H9 (cell line): ENCODE results near the gene DDI2. TPM values are rescaled to one million over a fixed set of nuclear protein-coding genes. Genes with fewer than 3 reads are reported as not detected.

Source experiments
- DNase-seq: peaks from one replicate; pipeline ENCODE4 v3.0.0-alpha.2; 2017
- H2AFZ ChIP-seq: one replicate; pipeline ENCODE4 v1.6.1; 2013; ENCODE audit warnings: mild to moderate bottlenecking, low read length, control low read depth, moderate library complexity
- H2AK5ac ChIP-seq: 2 replicates; pipeline ENCODE4 v1.6.1; 2013; ENCODE audit warnings: low read length, control low read depth, mixed read lengths; ENCODE audit not compliant: insufficient read length
- H2BK120ac ChIP-seq: one replicate; pipeline ENCODE4 v1.6.1; 2013; ENCODE audit warnings: low read depth, mild to moderate bottlenecking, low read length, control low read depth, inconsistent platforms; ENCODE audit not compliant: poor library complexity, severe bottlenecking
- H2BK12ac ChIP-seq: 2 replicates; pipeline ENCODE4 v1.6.1; 2013; ENCODE audit warnings: low read length, control low read depth, mixed read lengths, low read depth; ENCODE audit not compliant: insufficient read length
- H2BK15ac ChIP-seq: 2 replicates; pipeline ENCODE4 v1.6.1; 2013; ENCODE audit warnings: low read depth, low read length, control low read depth
- H2BK20ac ChIP-seq: one replicate; pipeline ENCODE4 v1.6.1; 2013; ENCODE audit warnings: low read depth, mild to moderate bottlenecking, low read length, control low read depth, inconsistent platforms; ENCODE audit not compliant: poor library complexity, severe bottlenecking
- H2BK5ac ChIP-seq: 2 replicates; pipeline ENCODE4 v1.6.1; 2013; ENCODE audit warnings: low read length, control low read depth, mixed read lengths; ENCODE audit not compliant: insufficient read length
- H3K14ac ChIP-seq: 2 replicates; pipeline ENCODE4 v1.6.1; 2013; ENCODE audit warnings: low read length, control low read depth; ENCODE audit not compliant: insufficient read depth
- H3K18ac ChIP-seq: 2 replicates; pipeline ENCODE4 v1.6.1; 2013; ENCODE audit warnings: low read depth, mild to moderate bottlenecking, mixed read lengths, low read length, control low read depth; ENCODE audit not compliant: insufficient read length
- H3K23ac ChIP-seq: 2 replicates; pipeline ENCODE4 v1.6.1; 2013; ENCODE audit warnings: low read length, control low read depth, mixed read lengths, low read depth; ENCODE audit not compliant: insufficient read length
- H3K23me2 ChIP-seq: 2 replicates; pipeline ENCODE4 v1.6.1; 2013; ENCODE audit warnings: low read depth, mild to moderate bottlenecking, mixed read lengths, low read length, control low read depth; ENCODE audit not compliant: insufficient read length, poor library complexity, severe bottlenecking
- H3K27ac ChIP-seq: 2 replicates; pipeline ENCODE4 v1.5.1; 2013; ENCODE audit warnings: low read length, control low read depth, mixed read lengths, low read depth; ENCODE audit not compliant: insufficient read length
- H3K27me3 ChIP-seq: 2 replicates; pipeline ENCODE4 v1.6.1; 2013; ENCODE audit warnings: low read length, control low read depth, inconsistent platforms; ENCODE audit not compliant: insufficient read depth
- H3K4ac ChIP-seq: 2 replicates; pipeline ENCODE4 v1.6.1; 2013; ENCODE audit warnings: low read depth, mild to moderate bottlenecking, control low read depth, inconsistent platforms, low read length, moderate library complexity
- H3K4me1 ChIP-seq: 2 replicates; pipeline ENCODE4 v1.6.1; 2013; ENCODE audit warnings: low read length, control low read depth, inconsistent platforms; ENCODE audit not compliant: insufficient read depth
- H3K4me2 ChIP-seq: 2 replicates; pipeline ENCODE4 v1.6.1; 2013; ENCODE audit warnings: low read length, control low read depth, mixed read lengths; ENCODE audit not compliant: insufficient read length, insufficient read depth
- H3K56ac ChIP-seq: 2 replicates; pipeline ENCODE4 v1.6.1; 2013; ENCODE audit warnings: low read depth, mild to moderate bottlenecking, mixed read lengths, low read length, control low read depth; ENCODE audit not compliant: insufficient read length
- H3K79me1 ChIP-seq: 2 replicates; pipeline ENCODE4 v1.6.1; 2013; ENCODE audit warnings: low read depth, mild to moderate bottlenecking, moderate library complexity, low read length, control low read depth, inconsistent platforms; ENCODE audit not compliant: insufficient read depth, poor library complexity, severe bottlenecking
- H3K79me2 ChIP-seq: 2 replicates; pipeline ENCODE4 v1.6.1; 2013; ENCODE audit warnings: low read length, control low read depth, inconsistent platforms; ENCODE audit not compliant: insufficient read depth
- H3K9ac ChIP-seq: 2 replicates; pipeline ENCODE4 v1.6.1; 2013; ENCODE audit warnings: low read length, control low read depth, mixed read lengths; ENCODE audit not compliant: insufficient read length; ENCODE audit errors: extremely low read depth
- H3K9me3 ChIP-seq: one replicate; pipeline ENCODE4 v1.6.1; 2013; ENCODE audit warnings: low read depth, low read length, inconsistent platforms; ENCODE audit not compliant: control insufficient read depth
- H3T11ph ChIP-seq: one replicate; pipeline ENCODE4 v1.6.1; 2013; ENCODE audit warnings: mild to moderate bottlenecking, low read length, control low read depth, inconsistent platforms
- H4K20me1 ChIP-seq: one replicate; pipeline ENCODE4 v1.6.1; 2013; ENCODE audit not compliant: control insufficient read depth, insufficient read length, insufficient read depth
- H4K5ac ChIP-seq: 2 replicates; pipeline ENCODE4 v1.6.1; 2013; ENCODE audit warnings: low read depth, mild to moderate bottlenecking, mixed read lengths, low read length, control low read depth; ENCODE audit not compliant: insufficient read length
- H4K8ac ChIP-seq: replicated peaks from 2 replicates; pipeline ENCODE4 v1.6.1; 2013; ENCODE audit warnings: low read length, control low read depth, mixed read lengths, low read depth; ENCODE audit not compliant: insufficient read length
- H4K91ac ChIP-seq: 2 replicates; pipeline ENCODE4 v1.6.1; 2013; ENCODE audit warnings: low read depth, mild to moderate bottlenecking, moderate library complexity, mixed read lengths, low read length, control low read depth; ENCODE audit not compliant: insufficient read length
- H3K27ac Mint-ChIP-seq, 3 experiments: 2 replicates in 2 of 3; 3 replicates in 1 of 3; pipeline ENCODE4 v1.8.0; 2020 to 2021; ENCODE audit warnings: mixed read lengths in 3 of 3, mild to moderate bottlenecking in 1 of 3, moderate library complexity in 1 of 3
- H3K27me3 Mint-ChIP-seq: 2 replicates; pipeline ENCODE4 v1.8.0; 2021; ENCODE audit warnings: low read depth, mild to moderate bottlenecking, moderate library complexity, mixed read lengths
- H3K36me3 Mint-ChIP-seq, 3 experiments: 2 replicates in 2 of 3; 3 replicates in 1 of 3; pipeline ENCODE4 v1.8.0; 2020 to 2021; ENCODE audit warnings: low read depth in 3 of 3, mixed read lengths in 3 of 3; ENCODE audit not compliant: insufficient read depth in 1 of 3
- H3K4me1 Mint-ChIP-seq, 2 experiments: 2 replicates each; pipeline ENCODE4 v1.8.0; 2020; ENCODE audit warnings: mixed read lengths in 2 of 2
- H3K4me3 Mint-ChIP-seq, 2 experiments: 2 replicates in 1 of 2; 3 replicates in 1 of 2; pipeline ENCODE4 v1.8.0; 2020 to 2021; ENCODE audit warnings: mild to moderate bottlenecking in 2 of 2, mixed read lengths in 2 of 2, moderate library complexity in 1 of 2
- H3K9me3 Mint-ChIP-seq, 2 experiments: 2 replicates in 1 of 2; 3 replicates in 1 of 2; pipeline ENCODE4 v1.8.0; 2020; ENCODE audit warnings: mild to moderate bottlenecking in 2 of 2, mixed read lengths in 2 of 2, moderate library complexity in 1 of 2
- CTCF ChIP-seq: fragments of 200-600 bp; sonication (generic); conservative IDR thresholded peaks from 3 replicates; pipeline ENCODE4 v1.8.0; 2021; ENCODE audit warnings: antibody characterized with exemption, mild to moderate bottlenecking
- WGBS: extraction: QIAGEN DNeasy Blood & Tissue Kit; methylation state at CpG from one replicate; pipeline ENCODE4 v1.1.7; 2013; ENCODE audit warnings: missing lambda C conversion rate, low lambda C conversion rate, mixed read lengths; ENCODE audit not compliant: insufficient read length; ENCODE audit errors: extremely low coverage; 5-methylcytosine and 5-hydroxymethylcytosine counted together
- total RNA-seq: library from RNA; stranded (reverse); gene quantifications from 2 replicates; pipeline ENCODE4 v1.2.1, GENCODE V29; 2021

DDI2 gene
- total RNA-seq, 1 experiment from 2014 or later: 45.0 TPM

- Histone ChIP-seq H2AK5ac (no peak overlapping the region), H3K79me1 (no peaks in the 10 kb centered on the region), H2BK12ac (no peak overlapping the region), H4K8ac (no peak overlapping the region), H2BK120ac (no peak overlapping the region), H3K27ac (no peak overlapping the region), H2BK15ac (no peak overlapping the region), H3K27me3 (no peaks in the 10 kb centered on the region), H3K23me2 (no peaks in the 10 kb centered on the region), H3K23ac (no peak overlapping the region), H3K9me3 (no peaks in the 10 kb centered on the region), H3K14ac (no peak overlapping the region), H2BK20ac (no peak overlapping the region), H3K18ac (no peak overlapping the region), H4K91ac (no peak overlapping the region), H2AFZ (no peak overlapping the region), H3K4ac (no peak overlapping the region), H4K20me1 (no peaks in the 10 kb centered on the region), H4K5ac (no peak overlapping the region), H3K56ac (no peak overlapping the region), H3T11ph (no peak overlapping the region), H3K4me2 (no peak overlapping the region), H3K9ac (no peak overlapping the region), H3K79me2 (no peaks in the 10 kb centered on the region), H3K4me1 (no peaks in the 10 kb centered on the region), H2BK5ac (no peak overlapping the region)
- H3K9me3 Mint-ChIP-seq: no peaks in the 10 kb centered on the region
- peaks cover 22% of the 10 kb centered on the region for H3K27me3 Mint-ChIP-seq
- no peak overlapping the region for H3K4me3 Mint-ChIP-seq
- no peak for TF ChIP-seq CTCF
- WGBS: no CpG with 5 or more reads among the region's 7 CpGs
- H3K36me3 Mint-ChIP-seq: no peaks in the 10 kb centered on the region
- peaks cover 2% of the 10 kb centered on the region in 2 experiments; a peak in 2 of 4 replicates for H3K4me1 Mint-ChIP-seq
- DNase-seq: no peak
- H3K27ac Mint-ChIP-seq: no peak overlapping the region
Observed at GRCh38 chr1:15609631-15610030, 7.6 kb upstream of the DDI2 start.
